Liver (tissue), 9 donors: ENCODE measurements around the gene SAYSD1. TPM values are rescaled to one million over a fixed set of nuclear protein-coding genes. Genes with fewer than 3 reads are reported as not detected.

Experiments used
- DNase-seq: peaks from one replicate; pipeline ENCODE4 v3.0.0-alpha.2; 2017; ENCODE audit warnings: low spot score
- H3K27ac ChIP-seq, 2 donors: one replicate each; pipeline ENCODE4 v1.7.0; 2013; ENCODE audit warnings: inconsistent platforms in 2 of 2, low read length in 2 of 2, control low read depth in 1 of 2, low read depth in 1 of 2, mild to moderate bottlenecking in 1 of 2
- H3K27me3 ChIP-seq, 4 donors: one replicate each; pipeline versions ENCODE4 v1.6.1 to v1.7.0; 2013; ENCODE audit warnings: low read length in 3 of 4, inconsistent platforms in 1 of 4, mild to moderate bottlenecking in 1 of 4, moderate library complexity in 1 of 4; ENCODE audit not compliant: control insufficient read depth in 4 of 4, insufficient read depth in 4 of 4
- H3K36me3 ChIP-seq, 4 donors: one replicate each; pipeline versions ENCODE4 v1.6.1 to v1.7.0; 2013; ENCODE audit warnings: low read length in 3 of 4, mild to moderate bottlenecking in 3 of 4, low read depth in 1 of 4, moderate library complexity in 1 of 4; ENCODE audit not compliant: control insufficient read depth in 4 of 4, insufficient read depth in 3 of 4
- H3K4me1 ChIP-seq, 4 donors: one replicate each; pipeline versions ENCODE4 v1.6.1 to v1.7.0; 2013; ENCODE audit warnings: low read length in 3 of 4, mild to moderate bottlenecking in 3 of 4, moderate library complexity in 1 of 4; ENCODE audit not compliant: control insufficient read depth in 4 of 4, insufficient read depth in 4 of 4
- H3K4me3 ChIP-seq, 3 donors: one replicate each; pipeline versions ENCODE4 v1.6.1 to v1.7.0; 2013; ENCODE audit warnings: low read length in 3 of 3, control low read depth in 1 of 3, low read depth in 1 of 3, mild to moderate bottlenecking in 1 of 3
- H3K9ac ChIP-seq, 2 donors: one replicate each; pipeline ENCODE4 v1.7.0; 2013; ENCODE audit warnings: low read length in 2 of 2, mild to moderate bottlenecking in 2 of 2, moderate library complexity in 2 of 2, control low read depth in 1 of 2, low read depth in 1 of 2
- H3K9me3 ChIP-seq, 4 donors: one replicate each; pipeline versions ENCODE4 v1.6.1 to v1.7.0; 2013; ENCODE audit warnings: low read length in 3 of 4; ENCODE audit not compliant: control insufficient read depth in 4 of 4
- ATF3 ChIP-seq: IDR thresholded peaks from 2 replicates; pipeline ENCODE4 v1.6.1; 2016; ENCODE audit warnings: antibody characterized with exemption
- EGR1 ChIP-seq, 2 donors: IDR thresholded peaks; 2 replicates each; pipeline ENCODE4 v1.6.1; 2016 to 2018; ENCODE audit warnings: antibody characterized with exemption in 2 of 2, low read depth in 2 of 2
- FOXA1 ChIP-seq: IDR thresholded peaks from 2 replicates; pipeline ENCODE4 v1.6.1; 2016; ENCODE audit warnings: antibody characterized with exemption
- GABPA ChIP-seq, 2 donors: IDR thresholded peaks in 1 of 2; conservative IDR thresholded peaks in 1 of 2; 2 replicates each; pipeline ENCODE4 v1.6.1; 2016; ENCODE audit warnings: antibody characterized with exemption in 2 of 2, mild to moderate bottlenecking in 1 of 2, moderate library complexity in 1 of 2
- HNF4G ChIP-seq: IDR thresholded peaks from 2 replicates; pipeline ENCODE4 v1.6.1; 2016; ENCODE audit warnings: antibody characterized with exemption
- JUND ChIP-seq, 2 donors: IDR thresholded peaks; 2 replicates each; pipeline ENCODE4 v1.6.1; 2016; ENCODE audit warnings: antibody characterized with exemption in 2 of 2
- MAX ChIP-seq: IDR thresholded peaks from 2 replicates; pipeline ENCODE4 v1.6.1; 2016; ENCODE audit warnings: antibody characterized with exemption
- NR2F2 ChIP-seq: IDR thresholded peaks from 2 replicates; pipeline ENCODE4 v1.6.1; 2016; ENCODE audit warnings: antibody characterized with exemption
- RAD21 ChIP-seq, 2 donors: IDR thresholded peaks; 2 replicates each; pipeline ENCODE4 v1.6.1; 2016; ENCODE audit warnings: antibody characterized with exemption in 2 of 2, mild to moderate bottlenecking in 2 of 2
- REST ChIP-seq: IDR thresholded peaks from 2 replicates; pipeline ENCODE4 v1.6.1; 2016; ENCODE audit warnings: antibody characterized with exemption, mild to moderate bottlenecking
- SP1 ChIP-seq: IDR thresholded peaks from 2 replicates; pipeline ENCODE4 v1.6.1; 2018; ENCODE audit warnings: antibody characterized with exemption, mild to moderate bottlenecking
- TAF1 ChIP-seq: conservative IDR thresholded peaks from 2 replicates; pipeline ENCODE4 v1.6.1; 2016; ENCODE audit warnings: antibody characterized with exemption, mild to moderate bottlenecking
- ZBTB33 ChIP-seq: IDR thresholded peaks from 2 replicates; pipeline ENCODE4 v1.6.1; 2016; ENCODE audit warnings: antibody characterized with exemption
- WGBS: extraction: QIAGEN DNeasy Blood & Tissue Kit; methylation state at CpG from one replicate; pipeline ENCODE4 v1.1.7; 2013; 5-methylcytosine and 5-hydroxymethylcytosine counted together
- polyA plus RNA-seq, 2 donors: library from polyadenylated mRNA; stranded (reverse) in 1 of 2; unstranded in 1 of 2; fragments of 200-250 nt in 1 of 2; fragments of >200 nt in 1 of 2; fragmentation: Nextera tagmentation in 1 of 2; extraction: Ambion mirVana in 1 of 2; gene quantifications; one replicate each; pipeline versions ENCODE4 v1.2.1 to v1.2.3, GENCODE V29; 2013 to 2015
- total RNA-seq, 2 donors: library from RNA; depleted of rRNA; stranded (reverse); fragments of >200 nt; gene quantifications; one replicate each; pipeline ENCODE4 v1.2.3, GENCODE V29; 2014
- donor health status: healthy.
- donor health status: healthy.
- donor health status: healthy.
- donor health status: healthy.
- donor health status: healthy.

The SAYSD1 gene
- total and polyA plus RNA-seq, 4 donors: 6.5 to 12.2 (median 9.3) TPM

- 80% methylated on average over 9 of the region's 9 CpGs for WGBS
- no peak for DNase-seq
Observed at GRCh38 chr6:39076623-39077535, 38.1 kb downstream of the SAYSD1 start.

More at GRCh38 chr6:39076623-39077535, 38.1 kb downstream of the SAYSD1 start:
- no peak for TF ChIP-seq GABPA (IDR thresholded peaks at IDR 0.05 in 1 of 2, conservative IDR thresholded peaks at IDR 0.05 in 1 of 2)
- no peak for TF ChIP-seq TAF1
- no peak for TF ChIP-seq RAD21 (IDR thresholded peaks at IDR 0.05)
- no peak for TF ChIP-seq NR2F2
- no peak for TF ChIP-seq EGR1 (IDR thresholded peaks at IDR 0.05; ENCODE audit: low read depth in 2 of 2)
- no peak for TF ChIP-seq JUND (IDR thresholded peaks at IDR 0.05)
- TF ChIP-seq HNF4G: no peak
- TF ChIP-seq ZBTB33: no peak
- no peak for TF ChIP-seq FOXA1
- TF ChIP-seq REST: no peak
- no peak for TF ChIP-seq SP1
- TF ChIP-seq MAX: no peak
- no peak for TF ChIP-seq ATF3
- Histone ChIP-seq H3K9me3 (no peaks in the 10 kb centered on the region), H3K27ac (no peak overlapping the region), H3K4me1 (no peaks in the 10 kb centered on the region), H3K36me3 (no peaks in the 10 kb centered on the region), H3K4me3 (no peak overlapping the region), H3K27me3 (no peaks in the 10 kb centered on the region), H3K9ac (no peak overlapping the region)
